ENCODE results near the gene FHAD1. TPM values are rescaled to one million over a fixed set of nuclear protein-coding genes. Genes with fewer than 3 reads are reported as not detected.

FHAD1 gene
- total and polyA plus RNA-seq, 2 of the 13 experiments (the other 11 are each of a cell fraction or from before 2014, with no cell fraction given), result not detected

DNA sequence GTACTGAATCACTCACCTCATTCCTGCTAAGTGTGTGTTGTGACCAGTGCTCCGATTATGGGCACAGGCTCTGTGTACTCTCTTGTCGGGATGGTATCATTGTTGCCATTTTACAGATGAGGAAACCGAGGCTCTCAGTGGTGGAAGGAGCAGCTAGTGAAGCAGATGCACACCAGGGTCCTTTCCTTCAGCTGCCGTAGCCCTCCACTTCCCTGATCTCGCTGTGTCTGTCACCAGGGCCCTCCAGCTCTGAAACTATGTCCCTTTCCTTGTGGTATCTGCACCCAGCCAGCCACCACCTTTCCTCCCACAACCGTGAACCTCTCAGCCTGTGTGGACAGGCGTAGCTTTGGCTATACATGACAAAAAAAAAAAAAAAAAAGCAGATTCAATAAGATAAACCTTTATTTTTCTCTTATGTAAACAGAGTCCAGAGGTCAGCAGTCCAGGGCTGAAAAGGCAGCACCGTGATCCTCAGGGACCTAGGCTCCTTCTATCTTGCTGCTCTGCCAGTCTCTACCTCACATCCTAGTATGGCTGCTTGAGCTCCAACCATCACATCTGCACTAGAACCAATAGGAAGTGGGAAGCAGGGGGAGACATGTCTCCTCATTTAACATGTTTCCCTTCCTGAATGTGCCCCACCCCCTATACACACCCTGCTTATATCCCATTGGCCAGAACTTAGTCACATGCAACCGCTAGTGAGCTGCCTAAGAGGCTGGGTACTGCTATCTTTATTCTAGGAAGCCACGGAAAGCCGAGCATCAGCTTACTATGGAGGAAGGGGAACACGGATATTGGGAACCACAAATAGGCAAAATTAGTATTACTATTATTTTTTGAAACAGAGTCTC lies 49.2 kb upstream of the FHAD1 start (continued):
- TF ChIP-seq, protein P1, sequence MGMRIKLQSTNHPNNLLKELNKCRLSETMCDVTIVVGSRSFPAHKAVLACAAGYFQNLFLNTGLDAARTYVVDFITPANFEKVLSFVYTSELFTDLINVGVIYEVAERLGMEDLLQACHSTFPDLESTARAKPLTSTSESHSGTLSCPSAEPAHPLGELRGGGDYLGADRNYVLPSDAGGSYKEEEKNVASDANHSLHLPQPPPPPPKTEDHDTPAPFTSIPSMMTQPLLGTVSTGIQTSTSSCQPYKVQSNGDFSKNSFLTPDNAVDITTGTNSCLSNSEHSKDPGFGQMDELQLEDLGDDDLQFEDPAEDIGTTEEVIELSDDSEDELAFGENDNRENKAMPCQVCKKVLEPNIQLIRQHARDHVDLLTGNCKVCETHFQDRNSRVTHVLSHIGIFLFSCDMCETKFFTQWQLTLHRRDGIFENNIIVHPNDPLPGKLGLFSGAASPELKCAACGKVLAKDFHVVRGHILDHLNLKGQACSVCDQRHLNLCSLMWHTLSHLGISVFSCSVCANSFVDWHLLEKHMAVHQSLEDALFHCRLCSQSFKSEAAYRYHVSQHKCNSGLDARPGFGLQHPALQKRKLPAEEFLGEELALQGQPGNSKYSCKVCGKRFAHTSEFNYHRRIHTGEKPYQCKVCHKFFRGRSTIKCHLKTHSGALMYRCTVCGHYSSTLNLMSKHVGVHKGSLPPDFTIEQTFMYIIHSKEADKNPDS (CRISPR knock-in tag; IDR thresholded peaks at IDR 0.05), result no peak
- TF ChIP-seq ZNF746 (CRISPR knock-in tag; IDR thresholded peaks at IDR 0.05), result no peak
- TF ChIP-seq ZNF205 (CRISPR knock-in tag; IDR thresholded peaks at IDR 0.05), result no peak
- TF ChIP-seq ZSCAN12 (CRISPR knock-in tag; IDR thresholded peaks at IDR 0.05), result no peak
- TF ChIP-seq ZNF629 (CRISPR knock-in tag; conservative IDR thresholded peaks at IDR 0.05), result peak; percentile 92
- TF ChIP-seq MTA3 (CRISPR knock-in tag; IDR thresholded peaks at IDR 0.05), result no peak
- TF ChIP-seq LBX2 (CRISPR knock-in tag; IDR thresholded peaks at IDR 0.05; ENCODE audit: borderline replicate concordance), result no peak
- TF ChIP-seq ZNF350 (CRISPR knock-in tag; IDR thresholded peaks at IDR 0.05; ENCODE audit: borderline replicate concordance, low read depth), result no peak
- no peak for TF ChIP-seq NAIF1 (CRISPR knock-in tag; IDR thresholded peaks at IDR 0.05; ENCODE audit: borderline replicate concordance)
- no peak for TF ChIP-seq GABPA (IDR thresholded peaks at IDR 0.05; ENCODE audit: low read depth, low read length)
- no peak for TF ChIP-seq GABPA (CRISPR knock-in tag; IDR thresholded peaks at IDR 0.05; ENCODE audit: low read depth)
- no peak for TF ChIP-seq NRL (CRISPR knock-in tag; IDR thresholded peaks at IDR 0.05; ENCODE audit: borderline replicate concordance)
- peak; percentile 34 for TF ChIP-seq SAP130 (CRISPR knock-in tag; IDR thresholded peaks at IDR 0.05; ENCODE audit: low read depth)
- TF ChIP-seq, protein P2, sequence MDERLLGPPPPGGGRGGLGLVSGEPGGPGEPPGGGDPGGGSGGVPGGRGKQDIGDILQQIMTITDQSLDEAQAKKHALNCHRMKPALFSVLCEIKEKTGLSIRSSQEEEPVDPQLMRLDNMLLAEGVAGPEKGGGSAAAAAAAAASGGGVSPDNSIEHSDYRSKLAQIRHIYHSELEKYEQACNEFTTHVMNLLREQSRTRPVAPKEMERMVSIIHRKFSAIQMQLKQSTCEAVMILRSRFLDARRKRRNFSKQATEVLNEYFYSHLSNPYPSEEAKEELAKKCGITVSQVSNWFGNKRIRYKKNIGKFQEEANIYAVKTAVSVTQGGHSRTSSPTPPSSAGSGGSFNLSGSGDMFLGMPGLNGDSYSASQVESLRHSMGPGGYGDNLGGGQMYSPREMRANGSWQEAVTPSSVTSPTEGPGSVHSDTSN (CRISPR knock-in tag; IDR thresholded peaks at IDR 0.05), result no peak
- no peak for TF ChIP-seq KLF13 (CRISPR knock-in tag; IDR thresholded peaks at IDR 0.05)
- TF ChIP-seq TP53 (CRISPR knock-in tag; conservative IDR thresholded peaks at IDR 0.05), result no peak
- no peak for TF ChIP-seq GATAD1 (CRISPR knock-in tag; IDR thresholded peaks at IDR 0.05)
- no peak for TF ChIP-seq ZNF446 (CRISPR knock-in tag; IDR thresholded peaks at IDR 0.05)
- no peak for TF ChIP-seq FOXA1 (IDR thresholded peaks at IDR 0.05)
- peak; percentile 57 for TF ChIP-seq FOXA1 (CRISPR knock-in tag; IDR thresholded peaks at IDR 0.05)
- TF ChIP-seq ZNF83 (CRISPR knock-in tag; IDR thresholded peaks at IDR 0.05; ENCODE audit: borderline replicate concordance), result no peak
- no peak for TF ChIP-seq E2F2 (CRISPR knock-in tag; IDR thresholded peaks at IDR 0.05; ENCODE audit: borderline replicate concordance)
- no peak for TF ChIP-seq LRRFIP1 (CRISPR knock-in tag; conservative IDR thresholded peaks at IDR 0.05)
- no peak for TF ChIP-seq TAF15 (IDR thresholded peaks at IDR 0.05; ENCODE audit: low read depth, low read length, poor library complexity, severe bottlenecking)
- TF ChIP-seq ZKSCAN1 (IDR thresholded peaks at IDR 0.05; ENCODE audit: low read length), result no peak

Data from HepG2 (cell line).